Measurements from ENCODE around the gene DIAPH3.
A peak's percentile ranks its signal among the peaks of the same experiment; 100 is the strongest.

The DIAPH3 gene

DNA sequence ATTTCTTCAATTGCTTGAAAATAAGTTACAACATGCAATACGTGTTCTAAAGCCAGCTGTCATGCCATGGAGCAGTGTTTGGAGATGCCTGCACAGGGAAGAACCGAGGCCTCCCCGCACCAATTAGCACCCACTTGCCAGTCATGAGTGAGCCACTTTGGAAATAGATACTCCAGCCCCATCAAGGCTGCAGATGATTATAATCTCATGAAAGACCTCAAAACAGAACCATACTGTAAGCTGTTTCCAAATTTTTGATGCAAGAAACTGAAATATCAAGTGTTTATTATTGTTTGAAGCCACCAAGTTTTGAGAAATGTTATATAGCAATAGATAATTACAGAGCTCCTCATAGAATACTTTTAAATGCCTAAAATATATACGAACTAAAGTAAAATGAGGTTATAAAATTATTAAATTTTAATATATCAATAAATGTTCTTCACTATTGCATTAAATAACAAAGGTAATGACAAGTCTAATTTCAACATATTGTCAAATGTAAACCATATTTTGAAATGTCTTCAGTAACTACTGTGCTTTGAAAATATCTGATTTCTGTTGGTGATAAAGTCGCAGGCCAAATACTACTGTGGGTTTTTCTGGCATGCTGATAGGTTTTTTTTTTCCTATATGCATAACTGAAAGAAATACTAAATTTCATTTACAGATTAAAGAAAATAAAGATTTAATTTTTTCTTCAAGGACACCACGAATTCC lies 43.0 kb downstream of the DIAPH3 start:
- Mint-ChIP-seq H3K36me3 (ENCODE audit: low read depth) (peaks cover 38% of the 10 kb centered on the region), H3K27me3 (ENCODE audit: low read depth, poor library complexity) (no peaks in the 10 kb centered on the region), H3K9me3 (peaks cover 10% of the 10 kb centered on the region), H3K27ac (no peak overlapping the region), H3K4me3 (no peak overlapping the region), H3K4me1 (no peaks in the 10 kb centered on the region)
- no peak for DNase-seq
- TF ChIP-seq, protein P1, sequence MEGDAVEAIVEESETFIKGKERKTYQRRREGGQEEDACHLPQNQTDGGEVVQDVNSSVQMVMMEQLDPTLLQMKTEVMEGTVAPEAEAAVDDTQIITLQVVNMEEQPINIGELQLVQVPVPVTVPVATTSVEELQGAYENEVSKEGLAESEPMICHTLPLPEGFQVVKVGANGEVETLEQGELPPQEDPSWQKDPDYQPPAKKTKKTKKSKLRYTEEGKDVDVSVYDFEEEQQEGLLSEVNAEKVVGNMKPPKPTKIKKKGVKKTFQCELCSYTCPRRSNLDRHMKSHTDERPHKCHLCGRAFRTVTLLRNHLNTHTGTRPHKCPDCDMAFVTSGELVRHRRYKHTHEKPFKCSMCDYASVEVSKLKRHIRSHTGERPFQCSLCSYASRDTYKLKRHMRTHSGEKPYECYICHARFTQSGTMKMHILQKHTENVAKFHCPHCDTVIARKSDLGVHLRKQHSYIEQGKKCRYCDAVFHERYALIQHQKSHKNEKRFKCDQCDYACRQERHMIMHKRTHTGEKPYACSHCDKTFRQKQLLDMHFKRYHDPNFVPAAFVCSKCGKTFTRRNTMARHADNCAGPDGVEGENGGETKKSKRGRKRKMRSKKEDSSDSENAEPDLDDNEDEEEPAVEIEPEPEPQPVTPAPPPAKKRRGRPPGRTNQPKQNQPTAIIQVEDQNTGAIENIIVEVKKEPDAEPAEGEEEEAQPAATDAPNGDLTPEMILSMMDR (IDR thresholded peaks at IDR 0.05): no peak

DNA sequence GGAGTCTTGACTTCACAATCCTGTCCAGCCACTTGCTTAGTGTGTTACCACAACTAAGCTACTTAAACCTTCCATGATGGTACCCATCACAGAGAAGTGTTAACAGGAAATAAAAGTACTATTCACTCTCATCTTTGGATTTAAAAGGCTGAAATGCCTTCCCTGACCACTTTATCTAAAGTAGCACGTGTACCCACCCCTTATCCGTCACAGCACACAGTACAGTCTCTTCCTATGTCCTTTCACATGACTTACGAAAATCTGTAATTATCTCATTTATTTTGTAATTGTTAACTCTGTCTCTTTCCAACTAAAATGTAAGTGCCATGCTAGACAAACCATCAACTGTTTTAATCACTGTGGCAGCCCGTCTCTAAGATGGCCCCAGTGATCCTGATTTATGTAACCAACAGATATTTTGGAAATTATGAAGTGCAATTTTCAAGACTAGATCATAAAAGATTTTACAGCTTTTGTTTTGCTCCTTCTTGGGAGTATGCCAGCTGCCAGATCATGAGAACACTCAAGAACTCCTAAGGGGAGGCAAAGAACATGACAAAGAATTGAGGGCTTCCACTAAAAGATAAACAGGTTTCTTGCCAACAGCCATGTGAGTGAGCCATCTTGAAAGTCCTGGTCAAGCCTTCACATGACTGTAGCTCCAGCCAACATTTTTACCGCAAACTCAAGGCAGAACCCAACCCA lies 44.9 kb downstream of the DIAPH3 start:
- peak overlapping the region; percentile 6 for H3K27ac Mint-ChIP-seq
- H3K9me3 Mint-ChIP-seq: peaks cover 21% of the 10 kb centered on the region
- no peak for DNase-seq
- TF ChIP-seq, protein P1 (IDR thresholded peaks at IDR 0.05): no peak
- no peak overlapping the region for H3K4me3 Mint-ChIP-seq
- H3K4me1 Mint-ChIP-seq: no peaks in the 10 kb centered on the region
- H3K27me3 Mint-ChIP-seq (ENCODE audit: low read depth, poor library complexity): no peaks in the 10 kb centered on the region
- H3K36me3 Mint-ChIP-seq (ENCODE audit: low read depth): peaks cover 45% of the 10 kb centered on the region

DNA sequence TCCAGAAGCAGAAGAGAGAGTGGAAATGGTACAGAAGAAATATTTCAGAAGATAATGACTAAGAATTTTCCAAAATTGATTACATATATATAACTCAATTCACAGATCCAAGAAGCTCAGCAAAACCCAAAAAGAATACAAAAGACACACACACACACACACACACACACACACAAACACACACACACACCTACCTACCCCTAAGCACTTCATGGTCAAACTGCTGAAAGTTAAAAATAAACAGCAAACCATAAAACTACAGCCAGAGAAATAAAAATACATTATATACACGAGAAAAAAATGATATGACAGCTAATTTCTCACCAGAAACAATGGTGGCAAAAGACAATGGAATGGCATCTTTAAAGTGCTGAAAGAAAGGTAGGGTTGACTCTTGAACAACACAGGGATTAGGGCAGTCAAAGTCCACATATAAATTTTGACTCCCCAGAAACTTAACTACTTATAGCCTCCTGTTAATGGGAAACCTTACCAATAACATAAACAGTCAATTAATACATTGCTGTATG lies 49.2 kb downstream of the DIAPH3 start:
- peaks cover 26% of the 10 kb centered on the region for H3K9me3 Mint-ChIP-seq
- no peaks in the 10 kb centered on the region for H3K4me1 Mint-ChIP-seq
- TF ChIP-seq, protein P1 (IDR thresholded peaks at IDR 0.05): no peak
- no peak overlapping the region for H3K4me3 Mint-ChIP-seq
- no peak overlapping the region for H3K27ac Mint-ChIP-seq
- peaks cover 45% of the 10 kb centered on the region for H3K36me3 Mint-ChIP-seq (ENCODE audit: low read depth)
- no peak for DNase-seq
- H3K27me3 Mint-ChIP-seq (ENCODE audit: low read depth, poor library complexity): no peaks in the 10 kb centered on the region

DNA sequence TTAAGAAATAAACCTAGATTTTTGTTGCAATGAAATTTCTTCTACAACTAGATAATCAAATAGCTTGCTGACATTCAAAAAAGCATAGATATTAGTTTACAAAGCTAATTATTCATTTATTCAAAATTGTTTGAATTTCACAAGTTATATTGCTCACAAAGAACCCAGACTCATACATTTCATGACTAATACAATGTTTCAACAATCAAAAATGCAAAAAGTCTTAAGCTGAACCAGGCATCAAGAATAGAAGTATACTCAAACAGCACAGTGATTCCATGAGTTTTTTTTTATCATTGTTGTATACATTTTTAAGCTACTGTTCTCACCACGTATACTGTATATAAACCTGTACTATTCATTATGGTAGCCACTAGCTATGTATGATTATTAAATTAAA lies 51.0 kb downstream of the DIAPH3 start:
- no peak for DNase-seq
- Mint-ChIP-seq H3K4me3 (no peak overlapping the region), H3K9me3 (peaks cover 22% of the 10 kb centered on the region), H3K36me3 (ENCODE audit: low read depth) (peaks cover 46% of the 10 kb centered on the region), H3K27me3 (ENCODE audit: low read depth, poor library complexity) (no peaks in the 10 kb centered on the region), H3K27ac (no peak overlapping the region), H3K4me1 (no peaks in the 10 kb centered on the region)
- TF ChIP-seq, protein P1 (IDR thresholded peaks at IDR 0.05): no peak

DNA sequence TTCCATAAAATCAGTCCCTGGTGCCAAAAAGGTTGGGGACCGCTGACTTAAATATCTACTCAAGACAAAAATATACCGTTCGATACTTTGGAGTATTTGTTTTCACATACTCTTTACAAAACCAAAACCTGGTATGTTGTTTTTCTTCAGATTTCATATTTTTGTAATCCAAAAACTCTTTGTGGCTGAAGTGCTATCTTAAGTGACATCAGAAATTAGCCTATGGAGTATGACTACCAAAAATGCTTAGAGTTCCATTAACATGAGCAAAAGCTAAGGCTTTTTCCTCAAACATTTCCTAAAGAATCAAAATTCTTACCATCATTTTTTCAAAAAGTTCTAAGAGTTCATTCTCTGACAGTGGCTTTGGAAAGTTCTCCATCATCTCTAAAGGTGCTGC lies 52.0 kb downstream of the DIAPH3 start:
- peaks cover 46% of the 10 kb centered on the region for H3K36me3 Mint-ChIP-seq (ENCODE audit: low read depth)
- no peak overlapping the region for H3K4me3 Mint-ChIP-seq
- H3K27ac Mint-ChIP-seq: no peak overlapping the region
- TF ChIP-seq, protein P1 (IDR thresholded peaks at IDR 0.05): no peak
- peaks cover 22% of the 10 kb centered on the region for H3K9me3 Mint-ChIP-seq
- no peak for DNase-seq
- no peaks in the 10 kb centered on the region for H3K4me1 Mint-ChIP-seq
- no peaks in the 10 kb centered on the region for H3K27me3 Mint-ChIP-seq (ENCODE audit: low read depth, poor library complexity)
